ENCODE measurements around the gene KLK15.

The KLK15 gene

GRCh38 chr19:50822661-50823208 is 10.6 kb downstream of the KLK15 start:
- H3K27me3 ChIP-seq (ENCODE audit: control insufficient read depth in 5 of 5, insufficient read depth in 4 of 5, low read length in 5 of 5), result peaks cover 20 to 62% (median 52%) of the 10 kb centered on the region in 5 donors

DNA sequence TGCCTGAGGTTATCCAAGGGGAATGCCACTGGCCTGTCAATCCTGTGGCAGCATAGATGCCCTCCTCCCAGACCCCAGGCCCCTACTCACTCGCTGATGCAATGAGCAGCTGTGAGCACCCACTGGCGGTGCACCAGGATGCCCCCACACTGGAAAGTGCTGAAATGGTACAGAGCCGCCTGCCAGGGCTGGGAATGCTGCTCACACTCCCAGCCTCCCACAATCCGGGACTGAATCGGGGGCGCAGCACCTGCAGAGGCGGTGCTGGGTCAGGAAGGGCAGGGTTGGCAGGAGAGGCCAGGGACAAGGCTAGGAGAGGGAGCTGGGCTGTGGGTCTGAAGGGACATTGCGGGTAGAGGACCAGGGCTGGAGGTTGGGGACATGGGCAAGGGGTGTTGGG is 11.8 kb downstream of the KLK15 start:
- no peaks in the 10 kb centered on the region for H3K9me3 ChIP-seq (ENCODE audit: control insufficient read depth in 5 of 5, low read length in 5 of 5)
- H3K4me1 ChIP-seq (ENCODE audit: control insufficient read depth in 5 of 5, insufficient read depth in 5 of 5, low read length in 5 of 5), result peaks cover 1 to 7% (median 5%) of the 10 kb centered on the region in 5 donors
- no peak overlapping the region for H3K9ac ChIP-seq (ENCODE audit: low read length in 5 of 5)
- H3K27me3 ChIP-seq (ENCODE audit: control insufficient read depth in 5 of 5, insufficient read depth in 4 of 5, low read length in 5 of 5), result peaks cover 26 to 65% (median 54%) of the 10 kb centered on the region in 5 donors
- no peaks in the 10 kb centered on the region for H3K36me3 ChIP-seq (ENCODE audit: control insufficient read depth in 5 of 5, insufficient read depth in 5 of 5, low read length in 5 of 5)
- no peak overlapping the region for H3K4me3 ChIP-seq (ENCODE audit: low read depth in 1 of 5, low read length in 5 of 5)
- H3K27ac ChIP-seq (ENCODE audit: low read depth, low read length), result no peak overlapping the region

More at GRCh38 chr19:50822661-50823208, 10.6 kb downstream of the KLK15 start:
- H3K4me3 ChIP-seq (ENCODE audit: low read depth in 1 of 5, low read length in 5 of 5), result no peak overlapping the region
- peaks cover 1 to 7% (median 5%) of the 10 kb centered on the region in 5 donors for H3K4me1 ChIP-seq (ENCODE audit: control insufficient read depth in 5 of 5, insufficient read depth in 5 of 5, low read length in 5 of 5)
- no peak overlapping the region for H3K27ac ChIP-seq (ENCODE audit: low read depth, low read length)
- no peaks in the 10 kb centered on the region for H3K36me3 ChIP-seq (ENCODE audit: control insufficient read depth in 5 of 5, insufficient read depth in 5 of 5, low read length in 5 of 5)
- H3K9me3 ChIP-seq (ENCODE audit: control insufficient read depth in 5 of 5, low read length in 5 of 5), result no peaks in the 10 kb centered on the region
- H3K9ac ChIP-seq (ENCODE audit: low read length in 5 of 5), result no peak overlapping the region

GRCh38 chr19:50821248-50821612 is 12.1 kb downstream of the KLK15 start:
- H3K4me3 ChIP-seq (ENCODE audit: low read depth in 1 of 5, low read length in 5 of 5), result no peak overlapping the region
- H3K27ac ChIP-seq (ENCODE audit: low read depth, low read length), result no peak overlapping the region
- H3K36me3 ChIP-seq (ENCODE audit: control insufficient read depth in 5 of 5, insufficient read depth in 5 of 5, low read length in 5 of 5), result no peaks in the 10 kb centered on the region
- H3K4me1 ChIP-seq (ENCODE audit: control insufficient read depth in 5 of 5, insufficient read depth in 5 of 5, low read length in 5 of 5), result peaks cover 1 to 7% (median 5%) of the 10 kb centered on the region in 5 donors
- no peak overlapping the region for H3K9ac ChIP-seq (ENCODE audit: low read length in 5 of 5)
- H3K27me3 ChIP-seq (ENCODE audit: control insufficient read depth in 5 of 5, insufficient read depth in 4 of 5, low read length in 5 of 5), result peaks cover 26 to 68% (median 54%) of the 10 kb centered on the region in 5 donors
- H3K9me3 ChIP-seq (ENCODE audit: control insufficient read depth in 5 of 5, low read length in 5 of 5), result no peaks in the 10 kb centered on the region

DNA sequence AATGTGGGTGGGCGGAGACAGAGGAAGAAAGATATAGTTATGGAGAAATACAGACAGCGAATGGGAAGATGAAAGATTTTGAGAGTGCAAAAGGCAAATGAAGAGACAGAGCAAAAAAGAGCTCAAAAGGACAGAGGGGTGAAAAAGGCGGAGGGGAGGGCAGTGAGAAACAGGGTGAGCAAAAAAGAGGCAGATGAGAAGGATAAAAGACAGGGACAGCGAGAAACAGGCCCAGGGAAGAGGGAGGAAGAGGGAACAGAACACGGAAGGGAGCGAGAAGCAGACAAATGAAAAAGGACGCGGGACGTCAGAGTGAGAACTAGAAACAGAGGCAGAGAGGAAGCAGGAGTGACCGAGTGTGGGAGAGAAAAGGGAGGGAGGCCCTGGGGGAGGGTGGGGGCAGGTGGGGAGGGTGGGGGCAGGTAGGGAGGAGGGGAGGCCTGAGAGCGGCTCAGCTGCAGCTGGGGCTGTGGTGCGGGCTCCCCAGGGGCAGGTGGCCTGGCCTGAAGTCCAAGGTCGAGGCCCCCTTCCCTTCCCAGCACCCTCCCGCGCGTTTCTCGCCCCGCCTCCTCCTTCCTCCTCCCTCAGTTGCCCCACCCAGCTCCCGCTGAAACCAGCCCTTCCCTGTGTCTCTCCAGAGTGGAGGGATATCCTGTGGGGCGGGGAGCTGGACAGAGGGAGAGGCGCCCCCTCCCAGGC is 12.7 kb downstream of the KLK15 start:
- Histone ChIP-seq H3K27me3 (ENCODE audit: control insufficient read depth in 5 of 5, insufficient read depth in 4 of 5, low read length in 5 of 5) (peaks cover 26 to 69% (median 55%) of the 10 kb centered on the region in 5 donors), H3K4me3 (ENCODE audit: low read depth in 1 of 5, low read length in 5 of 5) (no peak overlapping the region), H3K9ac (ENCODE audit: low read length in 5 of 5) (peak overlapping the region in 1 of 5 donors; percentile 35), H3K4me1 (ENCODE audit: control insufficient read depth in 5 of 5, insufficient read depth in 5 of 5, low read length in 5 of 5) (peaks cover 1 to 7% (median 5%) of the 10 kb centered on the region in 5 donors), H3K27ac (ENCODE audit: low read depth, low read length) (no peak overlapping the region), H3K36me3 (ENCODE audit: control insufficient read depth in 5 of 5, insufficient read depth in 5 of 5, low read length in 5 of 5) (no peaks in the 10 kb centered on the region), H3K9me3 (ENCODE audit: control insufficient read depth in 5 of 5, low read length in 5 of 5) (no peaks in the 10 kb centered on the region)

GRCh38 chr19:50820086-50820485 is 13.3 kb downstream of the KLK15 start:
- H3K9ac ChIP-seq (ENCODE audit: low read length in 5 of 5), result no peak overlapping the region
- peaks cover 28 to 75% (median 59%) of the 10 kb centered on the region in 5 donors for H3K27me3 ChIP-seq (ENCODE audit: control insufficient read depth in 5 of 5, insufficient read depth in 4 of 5, low read length in 5 of 5)
- no peaks in the 10 kb centered on the region for H3K36me3 ChIP-seq (ENCODE audit: control insufficient read depth in 5 of 5, insufficient read depth in 5 of 5, low read length in 5 of 5)
- peaks cover 0 to 4% (median 0%) of the 10 kb centered on the region in 5 donors for H3K9me3 ChIP-seq (ENCODE audit: control insufficient read depth in 5 of 5, low read length in 5 of 5)
- no peak overlapping the region for H3K4me3 ChIP-seq (ENCODE audit: low read depth in 1 of 5, low read length in 5 of 5)
- peaks cover 1 to 7% (median 5%) of the 10 kb centered on the region in 5 donors for H3K4me1 ChIP-seq (ENCODE audit: control insufficient read depth in 5 of 5, insufficient read depth in 5 of 5, low read length in 5 of 5)
- no peak overlapping the region for H3K27ac ChIP-seq (ENCODE audit: low read depth, low read length)

DNA sequence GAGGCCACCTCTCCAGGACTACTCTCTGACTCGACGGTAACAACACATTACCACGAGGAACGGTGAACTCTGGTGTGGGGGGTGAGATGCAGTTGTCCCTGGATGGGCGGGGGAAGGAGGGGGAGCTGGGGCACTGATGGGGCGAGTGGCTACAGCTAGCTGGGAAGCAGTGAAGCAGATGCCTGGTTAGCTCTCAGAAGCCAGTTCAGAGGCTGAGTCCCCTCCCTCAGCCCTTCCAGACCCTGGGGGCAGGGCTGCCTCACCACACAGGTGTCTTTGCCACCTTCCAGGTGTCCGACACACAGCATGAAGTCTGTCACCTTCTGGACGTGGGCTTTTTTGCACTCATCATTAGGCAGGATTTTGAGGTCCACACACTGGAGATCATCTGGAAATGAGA is 13.7 kb downstream of the KLK15 start:
- H3K27me3 ChIP-seq (ENCODE audit: control insufficient read depth in 5 of 5, insufficient read depth in 4 of 5, low read length in 5 of 5), result peaks cover 29 to 79% (median 59%) of the 10 kb centered on the region in 5 donors
- H3K9me3 ChIP-seq (ENCODE audit: control insufficient read depth in 5 of 5, low read length in 5 of 5), result peaks cover 0 to 4% (median 0%) of the 10 kb centered on the region in 5 donors
- no peak overlapping the region for H3K27ac ChIP-seq (ENCODE audit: low read depth, low read length)
- no peak overlapping the region for H3K9ac ChIP-seq (ENCODE audit: low read length in 5 of 5)
- no peak overlapping the region for H3K4me3 ChIP-seq (ENCODE audit: low read depth in 1 of 5, low read length in 5 of 5)
- H3K4me1 ChIP-seq (ENCODE audit: control insufficient read depth in 5 of 5, insufficient read depth in 5 of 5, low read length in 5 of 5), result peaks cover 1 to 7% (median 5%) of the 10 kb centered on the region in 5 donors
- H3K36me3 ChIP-seq (ENCODE audit: control insufficient read depth in 5 of 5, insufficient read depth in 5 of 5, low read length in 5 of 5), result no peaks in the 10 kb centered on the region

GRCh38 chr19:50818859-50819472 is 14.4 kb downstream of the KLK15 start:
- H3K27me3 ChIP-seq (ENCODE audit: control insufficient read depth in 5 of 5, insufficient read depth in 4 of 5, low read length in 5 of 5), result peaks cover 29 to 79% (median 59%) of the 10 kb centered on the region in 5 donors
- H3K4me1 ChIP-seq (ENCODE audit: control insufficient read depth in 5 of 5, insufficient read depth in 5 of 5, low read length in 5 of 5), result peaks cover 1 to 7% (median 5%) of the 10 kb centered on the region in 5 donors
- no peaks in the 10 kb centered on the region for H3K36me3 ChIP-seq (ENCODE audit: control insufficient read depth in 5 of 5, insufficient read depth in 5 of 5, low read length in 5 of 5)
- no peak overlapping the region for H3K4me3 ChIP-seq (ENCODE audit: low read depth in 1 of 5, low read length in 5 of 5)
- no peak overlapping the region for H3K27ac ChIP-seq (ENCODE audit: low read depth, low read length)
- no peak overlapping the region for H3K9ac ChIP-seq (ENCODE audit: low read length in 5 of 5)
- peaks cover 0 to 4% (median 0%) of the 10 kb centered on the region in 5 donors for H3K9me3 ChIP-seq (ENCODE audit: control insufficient read depth in 5 of 5, low read length in 5 of 5)

DNA sequence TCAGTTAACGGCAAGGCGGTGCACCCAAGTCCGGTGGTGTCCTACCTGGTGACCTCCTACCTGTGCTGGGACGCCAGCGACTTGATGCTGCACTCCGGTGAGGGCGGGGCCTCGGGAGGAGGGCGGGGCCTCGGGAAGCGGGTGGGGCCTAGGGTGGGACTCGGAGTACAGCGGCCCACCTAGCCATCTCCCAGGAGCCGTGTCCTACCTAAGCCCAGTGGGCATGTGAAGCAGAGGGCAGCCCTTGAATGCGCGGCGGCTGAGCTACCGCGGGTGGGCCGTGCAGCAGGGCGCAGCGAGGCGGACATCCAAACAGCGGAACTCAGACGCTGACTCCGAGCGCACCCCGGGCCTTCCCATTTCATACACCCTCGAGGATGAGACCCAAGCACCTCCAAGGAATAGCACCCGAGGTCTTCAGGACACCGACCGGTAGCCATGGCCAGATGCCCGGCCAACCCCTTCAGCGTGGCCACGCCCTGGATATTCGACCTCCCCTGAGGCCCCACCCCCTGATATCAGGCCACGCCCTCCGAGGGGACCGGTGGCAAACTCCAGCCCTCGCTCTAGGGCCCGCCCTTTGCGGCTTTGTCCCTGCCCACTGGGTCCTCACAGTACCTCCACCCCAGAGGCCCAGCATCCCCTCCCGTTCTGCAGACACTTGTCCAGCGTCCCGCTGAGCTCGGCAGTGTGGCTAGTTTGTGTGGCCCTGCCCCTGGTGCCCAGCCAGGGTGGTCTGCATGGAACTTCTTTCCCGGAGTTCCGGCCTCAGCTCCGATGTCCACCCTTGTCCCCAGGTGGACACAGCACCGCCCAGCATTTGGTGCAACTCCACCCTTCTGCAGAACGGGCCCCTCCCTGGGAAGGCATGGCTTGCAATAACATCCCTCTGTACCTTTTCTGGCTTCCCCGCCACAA is 15.2 kb downstream of the KLK15 start:
- Histone ChIP-seq H3K4me1 (ENCODE audit: control insufficient read depth in 5 of 5, insufficient read depth in 5 of 5, low read length in 5 of 5) (peaks cover 1 to 7% (median 5%) of the 10 kb centered on the region in 5 donors), H3K27me3 (ENCODE audit: control insufficient read depth in 5 of 5, insufficient read depth in 4 of 5, low read length in 5 of 5) (peaks cover 29 to 71% (median 57%) of the 10 kb centered on the region in 5 donors), H3K27ac (ENCODE audit: low read depth, low read length) (no peak overlapping the region), H3K4me3 (ENCODE audit: low read depth in 1 of 5, low read length in 5 of 5) (peak overlapping the region in 3 of 5 donors; percentile 31 to 53 (median 35)), H3K9me3 (ENCODE audit: control insufficient read depth in 5 of 5, low read length in 5 of 5) (peaks cover 0 to 4% (median 0%) of the 10 kb centered on the region in 5 donors), H3K9ac (ENCODE audit: low read length in 5 of 5) (no peak overlapping the region), H3K36me3 (ENCODE audit: control insufficient read depth in 5 of 5, insufficient read depth in 5 of 5, low read length in 5 of 5) (no peaks in the 10 kb centered on the region)

DNA sequence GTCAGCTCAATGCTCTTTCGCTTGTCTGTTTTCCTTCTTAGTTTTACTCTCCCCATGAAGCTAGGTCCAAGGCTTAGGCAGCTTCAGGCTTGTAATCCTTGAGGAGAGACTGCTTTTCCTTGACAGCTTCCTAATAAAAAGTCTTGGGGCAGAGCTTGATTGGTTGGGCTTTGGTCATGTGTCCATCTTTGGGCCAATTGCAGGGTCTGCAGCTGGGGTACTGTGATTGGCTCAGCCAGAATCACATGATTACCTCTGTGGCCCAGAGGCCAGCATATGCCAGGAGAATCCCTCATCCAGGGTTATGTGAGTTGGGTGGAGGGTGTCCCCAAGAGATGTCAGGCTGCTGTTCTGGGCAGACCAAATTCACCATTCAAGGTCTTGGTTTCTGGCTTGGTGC is 17.9 kb downstream of the KLK15 start:
- Histone ChIP-seq H3K4me3 (ENCODE audit: low read depth in 1 of 5, low read length in 5 of 5) (no peak overlapping the region), H3K36me3 (ENCODE audit: control insufficient read depth in 5 of 5, insufficient read depth in 5 of 5, low read length in 5 of 5) (no peaks in the 10 kb centered on the region), H3K9me3 (ENCODE audit: control insufficient read depth in 5 of 5, low read length in 5 of 5) (peaks cover 0 to 4% (median 0%) of the 10 kb centered on the region in 5 donors), H3K27ac (ENCODE audit: low read depth, low read length) (no peak overlapping the region), H3K27me3 (ENCODE audit: control insufficient read depth in 5 of 5, insufficient read depth in 4 of 5, low read length in 5 of 5) (peaks cover 29 to 62% (median 47%) of the 10 kb centered on the region in 5 donors), H3K4me1 (ENCODE audit: control insufficient read depth in 5 of 5, insufficient read depth in 5 of 5, low read length in 5 of 5) (peaks cover 0 to 5% (median 5%) of the 10 kb centered on the region in 5 donors), H3K9ac (ENCODE audit: low read length in 5 of 5) (no peak overlapping the region)
